Neuronal stem cell (in vitro differentiated cells): ENCODE results near the gene STX18.
"Not testable (repeated sequence)": the region's sequence is repeated elsewhere in the genome, so short reads cannot be mapped to it uniquely, and the experiment has no call there.

ENCODE experiments used
- DNase-seq: peaks from one replicate; pipeline ENCODE4 v3.0.0-alpha.2; 2013; ENCODE audit warnings: low spot score
- H2AFZ ChIP-seq: one replicate; pipeline ENCODE4 v1.6.1; 2013; ENCODE audit warnings: mild to moderate bottlenecking, low read length, inconsistent platforms
- H2AK5ac ChIP-seq: 2 replicates; pipeline ENCODE4 v1.6.1; 2013; ENCODE audit warnings: low read depth, mild to moderate bottlenecking, inconsistent platforms, low read length, moderate library complexity, mixed read lengths
- H2BK120ac ChIP-seq: 2 replicates; pipeline ENCODE4 v1.6.1; 2013; ENCODE audit warnings: low read depth, mild to moderate bottlenecking, inconsistent platforms, low read length, moderate library complexity, mixed read lengths
- H2BK12ac ChIP-seq: one replicate; pipeline ENCODE4 v1.6.1; 2013; ENCODE audit warnings: low read length, inconsistent platforms
- H2BK15ac ChIP-seq: 2 replicates; pipeline ENCODE4 v1.6.1; 2013; ENCODE audit warnings: mild to moderate bottlenecking, low read length, inconsistent platforms, mixed read lengths
- H2BK5ac ChIP-seq: one replicate; pipeline ENCODE4 v1.6.1; 2013; ENCODE audit warnings: inconsistent platforms, mild to moderate bottlenecking, low read length, moderate library complexity
- H3K14ac ChIP-seq: one replicate; pipeline ENCODE4 v1.6.1; 2013; ENCODE audit warnings: low read length, inconsistent platforms
- H3K18ac ChIP-seq: 2 replicates; pipeline ENCODE4 v1.6.1; 2013; ENCODE audit warnings: low read length, inconsistent platforms
- H3K23ac ChIP-seq: 2 replicates; pipeline ENCODE4 v1.6.1; 2013; ENCODE audit warnings: low read depth, mild to moderate bottlenecking, mixed read lengths, low read length, inconsistent platforms; ENCODE audit not compliant: poor library complexity
- H3K27ac ChIP-seq: replicated peaks from 3 replicates; pipeline ENCODE4 v1.5.1; 2013; ENCODE audit warnings: low read length, inconsistent platforms
- H3K27me3 ChIP-seq, 3 experiments: 2 replicates each; pipeline ENCODE4 v1.6.1; 2013; ENCODE audit warnings: low read length in 3 of 3, mild to moderate bottlenecking in 2 of 3, inconsistent platforms in 1 of 3, low read depth in 1 of 3, mixed read lengths in 1 of 3, moderate library complexity in 1 of 3; ENCODE audit not compliant: control insufficient read depth in 3 of 3, insufficient read depth in 3 of 3
- H3K36me3 ChIP-seq, 2 donors: replicated peaks in 1 of 2; 2 replicates each; pipeline ENCODE4 v1.6.1; 2013; ENCODE audit warnings: low read length in 2 of 2; ENCODE audit not compliant: control insufficient read depth in 2 of 2, insufficient read depth in 2 of 2
- H3K4ac ChIP-seq: 2 replicates; pipeline ENCODE4 v1.6.1; 2013; ENCODE audit warnings: inconsistent platforms, mild to moderate bottlenecking, low read length, moderate library complexity
- H3K4me1 ChIP-seq, 2 donors: 1 replicate in 1 of 2; 2 replicates in 1 of 2; pipeline ENCODE4 v1.6.1; 2013; ENCODE audit warnings: low read length in 2 of 2, low read depth in 1 of 2; ENCODE audit not compliant: control insufficient read depth in 2 of 2, insufficient read depth in 1 of 2
- H3K4me2 ChIP-seq: one replicate; pipeline ENCODE4 v1.6.1; 2013; ENCODE audit warnings: mild to moderate bottlenecking, low read length, inconsistent platforms; ENCODE audit not compliant: insufficient read depth, poor library complexity, severe bottlenecking
- H3K4me3 ChIP-seq, 2 donors: 2 replicates each; pipeline ENCODE4 v1.5.1; 2013; ENCODE audit warnings: low read length in 2 of 2, mild to moderate bottlenecking in 2 of 2, inconsistent platforms in 1 of 2, moderate library complexity in 1 of 2
- H3K79me1 ChIP-seq: one replicate; pipeline ENCODE4 v1.6.1; 2013; ENCODE audit warnings: low read depth, mild to moderate bottlenecking, inconsistent platforms, low read length, moderate library complexity
- H3K9ac ChIP-seq: one replicate; pipeline ENCODE4 v1.6.1; 2013; ENCODE audit warnings: mild to moderate bottlenecking, low read depth, low read length, inconsistent platforms; ENCODE audit not compliant: poor library complexity
- H3K9me3 ChIP-seq, 2 donors: replicated peaks in 1 of 2; 2 replicates each; pipeline versions ENCODE3 to v1.6.1; 2013; ENCODE audit warnings: low read length in 2 of 2, mild to moderate bottlenecking in 2 of 2, inconsistent platforms in 1 of 2, low read depth in 1 of 2, mixed read lengths in 1 of 2, moderate library complexity in 1 of 2; ENCODE audit not compliant: control insufficient read depth in 2 of 2, insufficient read depth in 1 of 2
- H4K8ac ChIP-seq: one replicate; pipeline ENCODE4 v1.6.1; 2013; ENCODE audit warnings: low read depth, mild to moderate bottlenecking, inconsistent platforms, low read length, moderate library complexity
- H4K91ac ChIP-seq: one replicate; pipeline ENCODE4 v1.6.1; 2013; ENCODE audit warnings: low read length, low read depth, mild to moderate bottlenecking, inconsistent platforms; ENCODE audit not compliant: poor library complexity
- WGBS, 2 donors: extraction: QIAGEN DNeasy Blood & Tissue Kit; methylation state at CpG; one replicate each; pipeline ENCODE4 v1.1.7; 2013; ENCODE audit warnings: missing lambda C conversion rate in 2 of 2, mixed read lengths in 1 of 2; ENCODE audit not compliant: insufficient read length in 2 of 2, insufficient replicate concordance in 1 of 2; ENCODE audit errors: extremely low coverage in 2 of 2; 5-methylcytosine and 5-hydroxymethylcytosine counted together

Gene STX18

GRCh38 chr4:4507923-4508322, 33.9 kb downstream of the STX18 start:
- Histone ChIP-seq H2AFZ (no peak overlapping the region), H4K91ac (no peak overlapping the region), H2BK120ac (no peak overlapping the region), H3K27me3 (no peaks in the 10 kb centered on the region), H4K8ac (no peak overlapping the region), H3K4me2 (no peak overlapping the region), H3K79me1 (no peaks in the 10 kb centered on the region), H3K4me1 (peaks cover 0 to 4% of the 10 kb centered on the region in 2 donors), H3K4ac (no peak overlapping the region), H2BK5ac (no peak overlapping the region), H3K9me3 (no peaks in the 10 kb centered on the region), H2BK12ac (no peak overlapping the region), H3K14ac (no peak overlapping the region), H3K9ac (no peak overlapping the region), H3K36me3 (no peaks in the 10 kb centered on the region), H3K27ac (no peak overlapping the region), H2AK5ac (no peak overlapping the region), H3K4me3 (no peak overlapping the region), H2BK15ac (no peak overlapping the region), H3K18ac (no peak overlapping the region), H3K23ac (no peak overlapping the region)
- no peak for DNase-seq
- WGBS, 2 donors = no CpG with 5 or more reads among the region's 4 CpGs

GRCh38 chr4:4507403-4507802, 34.4 kb downstream of the STX18 start:
- Histone ChIP-seq H3K4me1 (peaks cover 3 to 8% of the 10 kb centered on the region in 2 donors), H4K8ac (no peak overlapping the region), H3K9ac (no peak overlapping the region), H3K23ac (no peak overlapping the region), H2BK12ac (no peak overlapping the region), H2AK5ac (no peak overlapping the region), H3K79me1 (no peaks in the 10 kb centered on the region), H3K36me3 (no peaks in the 10 kb centered on the region), H2AFZ (no peak overlapping the region), H3K4me3 (no peak overlapping the region), H3K4ac (no peak overlapping the region), H3K27me3 (no peaks in the 10 kb centered on the region), H2BK15ac (no peak overlapping the region), H3K14ac (no peak overlapping the region), H2BK120ac (no peak overlapping the region), H3K18ac (no peak overlapping the region), H2BK5ac (no peak overlapping the region), H3K27ac (no peak overlapping the region), H3K9me3 (no peaks in the 10 kb centered on the region), H4K91ac (no peak overlapping the region), H3K4me2 (no peak overlapping the region)
- WGBS, 2 donors = no CpG with 5 or more reads among the region's 14 CpGs
- no peak for DNase-seq

- DNase-seq = no peak
- no peaks in the 10 kb centered on the region for H3K36me3 ChIP-seq
- no peak overlapping the region for H3K4me3 ChIP-seq
- no peaks in the 10 kb centered on the region for H3K27me3 ChIP-seq
- H3K4ac ChIP-seq = no peak overlapping the region
- H3K9me3 ChIP-seq = no peaks in the 10 kb centered on the region
- no peak overlapping the region for H3K18ac ChIP-seq
- H2BK15ac ChIP-seq = no peak overlapping the region
- no peak overlapping the region for H3K23ac ChIP-seq
- H4K8ac ChIP-seq = no peak overlapping the region
- H3K4me1 ChIP-seq = peaks cover 6 to 7% of the 10 kb centered on the region in 2 donors
- no peak overlapping the region for H3K27ac ChIP-seq
- no peak overlapping the region for H2BK5ac ChIP-seq
- H2AFZ ChIP-seq = no peak overlapping the region
- H3K9ac ChIP-seq = no peak overlapping the region
- H4K91ac ChIP-seq = no peak overlapping the region
- H3K4me2 ChIP-seq = no peak overlapping the region
- H2BK12ac ChIP-seq = no peak overlapping the region
- no peak overlapping the region for H3K14ac ChIP-seq
- no peaks in the 10 kb centered on the region for H3K79me1 ChIP-seq
- no peak overlapping the region for H2AK5ac ChIP-seq
- no CpG with 5 or more reads among the region's 5 CpGs for WGBS, 2 donors
- no peak overlapping the region for H2BK120ac ChIP-seq
Measured at GRCh38 chr4:4506961-4507360, 34.9 kb downstream of the STX18 start.

- WGBS, 2 donors = no CpG with 5 or more reads among the region's 9 CpGs
- not testable (repeated sequence) for H3K9me3 ChIP-seq, H2BK12ac ChIP-seq
Measured at GRCh38 chr4:4505211-4505610, 36.6 kb downstream of the STX18 start.

More at GRCh38 chr4:4505211-4505610, 36.6 kb downstream of the STX18 start:
- not testable (repeated sequence) for H2BK5ac ChIP-seq, H3K18ac ChIP-seq, H2BK120ac ChIP-seq, H3K4me2 ChIP-seq, H3K79me1 ChIP-seq, H3K4ac ChIP-seq, H4K8ac ChIP-seq, H2BK15ac ChIP-seq, H2AK5ac ChIP-seq, H3K4me1 ChIP-seq, H3K27ac ChIP-seq, H3K36me3 ChIP-seq, H3K9ac ChIP-seq, H4K91ac ChIP-seq, H2AFZ ChIP-seq, DNase-seq, H3K4me3 ChIP-seq, H3K14ac ChIP-seq, H3K27me3 ChIP-seq, H3K23ac ChIP-seq
